Ramos (cell line): Measurements from ENCODE around the gene HOXD9.

Experiments
- in situ Hi-C: fragments of 300-500 bp; cut with MboI; formaldehyde crosslinking; loops from one replicate; pipeline ENCODE4 v1.14.3; 2022; ENCODE audit warnings: low sequenced_read_pairs; ENCODE audit not compliant: unreplicated experiment

The HOXD9 gene

DNA sequence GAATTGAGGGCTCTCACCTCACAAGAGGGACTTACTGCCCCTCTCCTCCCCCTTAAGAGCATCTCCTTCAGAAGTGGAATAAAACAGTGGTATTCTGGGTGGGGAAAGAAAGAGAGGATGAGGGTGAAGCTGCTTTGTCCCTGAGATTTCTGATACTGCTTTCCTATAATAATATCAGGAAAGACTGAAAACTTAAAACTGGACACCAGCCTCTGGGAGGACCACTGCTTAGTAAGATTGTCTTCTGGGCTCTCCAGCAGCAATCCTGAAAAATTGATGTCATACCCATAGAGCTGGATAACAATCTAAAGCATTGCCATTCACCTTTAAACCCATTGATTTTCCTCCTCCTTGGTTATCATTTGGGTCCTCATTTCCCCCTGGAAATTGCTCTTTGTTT, 24.1 kb downstream of the HOXD9 start:
- in situ Hi-C loops = loop anchor here (25.0 kb wide), 2 partner anchors 666 to 991 kb away; no protein-coding TSS in a partner anchor

DNA sequence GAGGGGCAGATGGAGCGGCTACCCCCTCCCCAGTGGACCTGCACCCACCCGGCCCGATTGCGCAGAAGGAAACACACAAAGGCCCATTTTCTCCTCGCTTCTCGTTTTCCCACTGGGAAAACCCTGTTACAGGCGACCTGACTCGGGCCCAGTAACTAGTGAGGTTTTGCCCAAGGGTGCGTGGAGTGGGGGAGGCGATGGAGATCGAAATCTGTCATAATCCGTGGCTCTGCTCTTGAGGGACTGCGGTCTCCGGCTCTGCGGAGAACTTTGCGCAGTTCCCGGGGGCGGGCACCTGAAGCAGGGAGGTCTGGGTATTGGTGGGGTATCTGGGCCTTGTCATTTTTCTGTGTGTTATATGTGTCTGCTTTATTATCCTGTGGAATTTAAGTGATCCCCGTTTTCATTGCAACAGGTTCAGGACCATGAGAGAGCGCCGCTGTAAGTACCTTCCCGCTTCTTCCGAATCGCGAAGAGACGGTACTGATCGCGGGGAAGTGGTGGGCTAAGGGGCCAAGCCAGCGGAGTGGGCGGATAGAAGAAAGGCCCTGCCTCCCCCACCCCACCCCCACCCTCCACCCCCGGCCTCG, 24.8 kb downstream of the HOXD9 start:
- in situ Hi-C loops = loop anchor here (25.0 kb wide), 2 partner anchors 665 to 990 kb away; no protein-coding TSS in a partner anchor

- in situ Hi-C loops = loop anchor here (25.0 kb wide), 2 partner anchors 664 to 989 kb away; no protein-coding TSS in a partner anchor
Observed at GRCh38 chr2:176147800-176148496, 25.4 kb downstream of the HOXD9 start.

- in situ Hi-C loops = loop anchor here (25.0 kb wide), 2 partner anchors 663 to 988 kb away; no protein-coding TSS in a partner anchor
Observed at GRCh38 chr2:176148751-176149421, 26.4 kb downstream of the HOXD9 start.

DNA sequence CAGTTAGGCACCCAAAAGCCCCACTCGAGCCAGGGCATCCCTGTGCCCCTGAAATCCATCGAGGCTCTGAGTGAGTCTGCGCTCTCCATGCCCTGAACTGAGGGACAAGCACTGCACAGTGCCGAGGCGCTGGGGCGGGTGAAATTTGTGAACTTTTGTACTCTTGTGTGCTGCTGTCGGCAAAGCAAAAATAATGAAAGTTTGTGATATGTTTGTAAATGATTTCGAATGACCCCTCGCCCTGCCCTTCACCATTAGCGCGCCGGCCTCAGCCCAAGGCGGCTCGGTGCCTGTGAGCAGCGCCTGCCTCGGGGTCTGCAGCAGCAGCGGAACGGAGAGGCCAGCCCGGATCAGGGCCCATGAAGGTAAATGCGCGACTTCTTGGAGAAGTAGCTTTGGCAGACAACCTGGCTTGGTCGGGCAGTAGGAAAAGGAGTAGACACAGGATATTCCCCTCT, 27.0 kb downstream of the HOXD9 start:
- in situ Hi-C loops = loop anchor here (25.0 kb wide), 2 partner anchors 663 to 988 kb away; no protein-coding TSS in a partner anchor

DNA sequence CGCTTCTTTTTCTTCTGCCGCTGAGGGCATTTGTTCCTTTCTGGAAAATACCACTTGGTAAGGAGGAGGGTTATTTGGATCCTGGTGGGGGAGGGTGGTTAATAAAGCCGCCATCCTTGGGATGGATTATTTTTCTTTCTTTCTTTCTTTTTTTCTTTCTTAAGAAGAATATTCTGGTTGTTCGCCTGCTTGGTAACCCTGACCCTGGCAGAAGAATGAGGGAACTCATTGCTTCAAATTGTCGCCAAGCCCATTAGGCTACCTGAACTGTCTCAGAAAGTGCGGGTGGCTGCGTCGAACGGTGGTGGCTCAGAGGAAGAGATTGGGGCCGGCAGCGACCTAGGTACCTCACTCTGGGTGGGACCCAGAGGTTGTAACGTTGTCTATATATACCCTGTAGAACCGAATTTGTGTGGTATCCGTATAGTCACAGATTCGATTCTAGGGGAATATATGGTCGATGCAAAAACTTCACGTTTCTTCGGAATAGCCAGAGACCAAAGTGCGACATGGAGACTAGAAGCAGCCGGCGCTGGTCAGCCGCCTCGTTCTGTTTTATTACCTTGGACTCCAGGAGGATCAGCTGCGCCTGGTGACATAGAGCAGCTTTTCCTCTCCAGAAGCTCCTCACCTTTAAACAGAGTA, 27.5 kb downstream of the HOXD9 start:
- in situ Hi-C loops = loop anchor here (25.0 kb wide), 2 partner anchors 662 to 987 kb away; no protein-coding TSS in a partner anchor

GRCh38 chr2:176150584-176151441, 28.3 kb downstream of the HOXD9 start:
- in situ Hi-C loops = no loop called here

DNA sequence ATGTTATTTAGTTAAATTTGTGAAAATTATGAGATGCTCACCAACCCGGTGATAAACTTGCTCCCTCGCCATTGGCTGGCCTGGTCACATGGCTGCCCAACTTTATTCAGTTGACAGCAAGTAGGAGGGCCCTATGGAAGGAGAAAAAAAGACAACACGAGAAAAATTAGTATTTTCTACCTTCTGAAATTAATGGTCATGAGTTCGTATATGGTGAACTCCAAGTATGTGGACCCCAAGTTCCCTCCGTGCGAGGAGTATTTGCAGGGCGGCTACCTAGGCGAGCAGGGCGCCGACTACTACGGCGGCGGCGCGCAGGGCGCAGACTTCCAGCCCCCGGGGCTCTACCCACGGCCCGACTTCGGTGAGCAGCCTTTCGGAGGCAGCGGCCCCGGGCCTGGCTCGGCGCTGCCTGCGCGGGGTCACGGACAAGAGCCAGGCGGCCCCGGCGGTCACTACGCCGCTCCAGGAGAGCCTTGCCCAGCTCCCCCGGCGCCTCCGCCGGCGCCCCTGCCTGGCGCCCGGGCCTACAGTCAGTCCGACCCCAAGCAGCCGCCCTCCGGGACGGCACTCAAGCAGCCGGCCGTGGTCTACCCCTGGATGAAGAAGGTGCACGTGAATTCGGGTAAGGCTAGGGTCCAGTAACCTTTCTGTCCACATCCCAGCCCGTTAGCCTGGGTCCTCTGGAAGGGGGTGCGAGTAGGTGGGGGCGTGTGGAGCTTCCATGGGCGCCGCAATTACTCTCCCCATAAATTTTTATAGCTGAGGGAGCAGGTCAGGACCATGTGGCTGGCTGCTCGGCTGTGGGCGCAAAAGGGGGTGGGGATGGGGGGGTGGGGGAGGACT, 29.1 kb downstream of the HOXD9 start, which contains the start of gene HOXD4:
Gene HOXD4, plus strand, starts transcription at position 109 of the 846 bp plus-strand sequence. Its CDS starts 84 bp downstream, at position 193.
- in situ Hi-C loops = no loop called here

GRCh38 chr2:176152350-176153181, 30.0 kb downstream of the HOXD9 start:
- in situ Hi-C loops = no loop called here

- in situ Hi-C loops = no loop called here
Observed at GRCh38 chr2:176154576-176155252, 32.2 kb downstream of the HOXD9 start.

DNA sequence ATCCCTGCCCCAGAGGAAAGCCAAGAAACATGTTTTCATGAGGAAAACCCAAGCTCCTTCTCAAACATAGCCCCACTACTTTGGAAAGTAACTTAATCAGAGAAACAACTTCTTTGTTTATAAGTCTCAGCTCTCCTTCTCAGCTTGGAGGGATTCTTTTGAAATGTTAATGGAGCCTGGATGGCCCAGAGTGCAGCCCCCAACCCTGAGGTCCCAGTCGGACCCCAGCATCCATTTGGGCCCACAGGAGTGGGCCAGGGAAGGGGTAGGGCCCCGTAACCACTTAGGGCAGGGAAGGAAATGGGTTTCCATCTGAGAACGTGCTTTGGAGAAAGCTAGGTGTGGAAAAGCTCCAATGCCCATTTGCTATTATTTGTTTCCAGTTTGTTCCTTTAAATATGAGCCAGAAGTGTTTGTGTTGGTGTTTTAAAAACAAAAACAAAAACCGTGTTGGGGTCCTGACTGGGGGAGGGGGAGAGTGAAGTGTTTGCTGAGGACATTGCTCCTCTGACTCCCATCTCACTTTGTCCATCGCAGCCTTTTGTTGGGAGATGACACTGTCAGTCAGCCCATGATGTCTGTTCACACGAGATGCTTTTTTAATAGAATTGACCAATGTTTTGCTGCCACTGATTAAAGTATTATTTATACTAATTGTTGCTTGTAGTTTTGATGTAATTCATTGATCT, 33.0 kb downstream of the HOXD9 start:
- in situ Hi-C loops = no loop called here

DNA sequence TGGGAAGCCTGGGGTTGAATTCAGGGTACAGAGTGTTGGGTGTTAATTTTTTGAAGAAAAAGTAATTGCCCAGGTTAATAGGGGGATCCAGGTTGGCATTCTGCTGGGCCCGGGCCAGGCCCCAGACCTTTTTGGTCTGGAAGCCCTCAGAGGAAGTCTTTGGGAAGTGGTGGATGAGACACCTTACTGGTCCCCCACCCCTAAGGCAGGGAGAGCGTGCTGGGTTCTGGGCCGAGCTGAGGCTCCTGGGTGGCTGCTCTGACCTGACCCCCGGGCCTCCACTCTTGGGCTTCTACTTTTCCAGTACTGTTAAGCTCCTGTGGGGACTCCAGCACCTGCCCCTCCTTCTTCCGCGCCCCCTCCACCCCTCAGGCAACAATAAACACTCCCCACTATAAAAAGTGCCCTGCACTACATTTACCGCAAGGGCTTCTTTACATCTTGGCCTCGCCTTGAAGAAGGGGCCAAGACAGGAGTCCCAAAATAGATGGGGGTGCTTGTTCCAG, 33.8 kb downstream of the HOXD9 start:
- in situ Hi-C loops = no loop called here

- in situ Hi-C loops = no loop called here
Observed at GRCh38 chr2:176156807-176157498, 34.4 kb downstream of the HOXD9 start, which contains the start of gene HOXD3. TSS of gene HOXD3 (plus strand) at chr2:176157307. CDS start at chr2:176169115, 11,808 bp downstream.

DNA sequence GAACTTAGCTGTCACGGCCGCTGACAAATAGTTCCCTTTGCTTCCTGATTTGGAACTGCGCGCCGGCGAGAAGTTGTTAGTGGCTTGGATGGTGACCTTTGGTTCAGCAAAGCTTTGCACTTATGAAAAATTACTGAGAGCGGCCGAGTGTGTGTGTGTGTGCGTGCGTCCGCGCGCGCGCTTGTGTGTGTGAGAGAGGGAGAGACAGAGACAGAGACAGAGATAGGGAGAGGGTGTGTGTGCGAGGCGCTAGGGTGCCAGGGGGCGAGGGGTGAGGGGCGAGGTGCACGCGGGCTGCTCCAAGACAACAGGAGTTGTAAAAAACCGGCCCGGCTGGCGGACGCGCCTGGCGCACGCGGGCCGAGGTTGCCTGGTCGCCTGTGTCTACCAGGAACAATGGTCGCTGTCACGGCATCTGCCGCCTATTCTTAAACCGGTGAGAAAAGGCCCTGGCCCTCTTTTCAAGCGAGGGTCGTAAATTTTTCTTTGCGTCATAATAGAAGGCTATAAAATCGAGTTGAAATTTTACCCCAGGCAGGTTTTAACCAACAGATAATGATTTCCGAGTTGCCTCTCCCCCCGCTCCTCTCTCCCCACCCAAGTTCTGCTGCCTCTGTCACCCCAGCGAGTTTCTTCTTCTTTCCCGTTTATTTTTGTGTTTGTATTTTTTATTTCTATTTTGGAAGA, 35.1 kb downstream of the HOXD9 start:
- in situ Hi-C loops = no loop called here

DNA sequence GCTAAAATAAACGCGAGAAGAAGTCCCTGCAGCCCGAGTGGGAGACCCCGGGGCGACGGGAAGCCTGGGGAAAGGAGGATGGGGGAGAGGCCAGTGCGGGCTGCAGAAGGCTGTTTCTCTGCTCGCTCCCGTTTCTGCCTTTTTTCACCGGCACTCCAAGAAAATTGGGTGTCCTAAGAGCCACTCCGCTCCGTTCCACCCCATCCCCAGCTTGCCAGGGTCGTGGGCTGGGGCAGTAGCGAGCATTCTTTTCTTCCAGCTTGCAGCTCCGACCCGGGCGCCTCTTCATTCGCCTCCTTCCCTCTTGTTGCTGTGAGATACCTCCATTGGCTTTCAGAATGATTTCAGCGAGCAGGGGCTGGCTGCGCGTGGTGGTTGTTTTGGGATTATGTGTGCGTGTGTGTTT, 35.7 kb downstream of the HOXD9 start:
- in situ Hi-C loops = no loop called here
